Adipose tissue (tissue), 3 donors: ENCODE results near the gene PIK3R2. TPM values are rescaled to one million over a fixed set of nuclear protein-coding genes. Genes with fewer than 3 reads are reported as not detected.

Experiments
- H3K27ac ChIP-seq: one replicate; pipeline ENCODE4 v1.5.1; 2013; ENCODE audit warnings: low read depth, low read length
- whole genome bisulfite sequencing, 3 donors: extraction: QIAGEN DNeasy Blood & Tissue Kit; methylation state at CpG; one replicate each; pipeline ENCODE4 v1.1.7; 2013; 5-methylcytosine and 5-hydroxymethylcytosine counted together
- polyA plus RNA-seq, 3 donors: library from polyadenylated mRNA; stranded (reverse); fragments of 200-250 nt; gene quantifications; one replicate each; pipeline ENCODE4 v1.2.3, GENCODE V29; 2013
- donor health status: healthy with polysubstance abuse.
- donor health status: Bipolar disorder and iron deficiency.
- donor health status: healthy.

Gene PIK3R2
- polyA plus RNA-seq, 3 donors = 1.4 to 5.2 (median 1.6) TPM

GRCh38 chr19:18192673-18193387, 39.9 kb downstream of the PIK3R2 start, which contains the start of gene MPV17L2:
TSS of gene MPV17L2 (plus strand) at chr19:18193218. CDS start at chr19:18193282, 64 bp downstream.
- H3K27ac ChIP-seq = peak within 1 kb of the TSS; percentile 78
- WGBS, 3 donors = 0% methylated on average over 69 to 74 of the region's 74 CpGs

- H3K27ac ChIP-seq = peak overlapping the region; percentile 45
- 2 to 4% (median 4%) methylated on average over 42 to 46 of the region's 46 CpGs for WGBS, 3 donors
Observed at GRCh38 chr19:18193388-18194180, 40.6 kb downstream of the PIK3R2 start.

- H3K27ac ChIP-seq = no peak overlapping the region
- 43 to 54% (median 52%) methylated on average over 12 of the region's 12 CpGs for WGBS, 3 donors
Observed at GRCh38 chr19:18194181-18194530, 41.2 kb downstream of the PIK3R2 start.

DNA sequence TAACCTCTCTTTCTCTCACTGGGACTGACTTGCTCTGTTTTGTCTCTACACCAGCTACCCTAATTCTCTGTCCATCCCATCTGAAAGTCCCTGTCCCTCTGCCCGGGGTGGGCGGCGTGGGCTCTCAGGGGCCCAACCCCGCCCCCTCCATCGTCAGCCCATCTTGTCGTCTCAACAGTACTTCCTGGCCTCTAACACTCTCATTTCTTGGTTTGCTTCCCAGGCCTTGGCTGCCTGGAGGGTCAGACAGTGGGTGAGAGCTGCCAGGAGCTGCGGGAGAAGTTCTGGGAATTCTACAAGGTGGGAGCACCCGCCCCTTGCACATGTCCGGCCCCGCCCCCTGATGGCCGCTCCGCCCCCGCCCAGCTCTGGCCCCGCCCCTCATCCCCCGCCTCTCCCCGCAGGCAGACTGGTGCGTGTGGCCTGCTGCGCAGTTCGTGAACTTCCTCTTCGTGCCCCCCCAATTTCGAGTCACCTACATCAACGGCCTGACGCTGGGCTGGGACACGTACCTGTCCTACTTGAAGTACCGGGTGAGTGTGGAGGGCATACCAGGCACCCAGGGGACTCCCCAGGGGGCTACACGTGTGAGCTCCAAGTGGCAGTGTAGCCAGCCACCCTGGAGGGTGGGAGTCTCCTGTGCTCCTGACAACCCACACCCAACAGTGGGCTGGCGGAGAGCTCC, 41.7 kb downstream of the PIK3R2 start:
- 27 to 29% (median 28%) methylated on average over 26 to 27 of the region's 27 CpGs for WGBS, 3 donors
- H3K27ac ChIP-seq = no peak overlapping the region

DNA sequence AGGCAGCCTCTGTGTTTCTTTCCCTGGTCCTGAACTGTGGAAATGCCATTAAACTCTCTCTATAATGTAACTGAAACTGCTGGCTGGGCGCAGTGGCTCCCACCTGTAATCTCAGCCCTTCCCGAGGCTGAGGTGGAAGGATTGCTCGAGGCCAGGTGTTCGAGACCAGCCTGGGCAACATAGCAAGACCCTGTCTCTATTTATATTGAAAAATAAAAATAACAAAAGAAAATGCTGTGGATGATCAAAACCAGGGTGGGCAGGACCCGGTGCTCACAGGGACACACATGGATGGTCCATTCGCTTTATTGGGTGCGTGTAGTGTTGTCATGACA, 43.5 kb downstream of the PIK3R2 start:
- H3K27ac ChIP-seq = no peak overlapping the region

GRCh38 chr19:18197306-18197705, 44.3 kb downstream of the PIK3R2 start:
- no peak overlapping the region for H3K27ac ChIP-seq
- 91 to 94% (median 91%) methylated on average over 18 of the region's 18 CpGs for WGBS, 3 donors

More for the DNA sequence above, 43.5 kb downstream of the PIK3R2 start:
- 84 to 91% (median 85%) methylated on average over 7 of the region's 7 CpGs for WGBS, 3 donors

DNA sequence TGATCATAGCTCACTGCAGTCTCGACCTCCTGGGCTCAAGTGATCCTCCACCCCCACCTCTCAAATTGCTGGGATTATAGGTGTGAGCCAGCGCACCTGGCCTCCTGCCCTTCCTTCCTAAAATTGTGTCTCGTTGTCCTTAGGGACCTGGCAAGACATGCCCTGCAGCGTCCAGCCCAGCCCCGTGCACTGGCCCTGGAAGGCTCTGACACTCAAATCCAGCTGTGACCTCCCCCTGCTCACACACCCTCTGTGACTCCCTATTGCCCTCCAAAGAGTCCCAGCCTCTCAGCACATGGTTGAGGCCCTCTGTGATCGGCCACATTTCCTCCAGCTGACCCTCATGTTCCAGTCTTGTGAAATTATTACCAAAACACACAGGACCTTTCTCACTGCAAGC, 45.0 kb downstream of the PIK3R2 start:
- H3K27ac ChIP-seq = no peak overlapping the region
- WGBS, 3 donors = 67 to 72% (median 68%) methylated on average over 6 of the region's 6 CpGs

- WGBS, 3 donors = 90 to 96% (median 92%) methylated on average over 6 of the region's 6 CpGs
- no peak overlapping the region for H3K27ac ChIP-seq
Observed at GRCh38 chr19:18198374-18198773, 45.4 kb downstream of the PIK3R2 start.

DNA sequence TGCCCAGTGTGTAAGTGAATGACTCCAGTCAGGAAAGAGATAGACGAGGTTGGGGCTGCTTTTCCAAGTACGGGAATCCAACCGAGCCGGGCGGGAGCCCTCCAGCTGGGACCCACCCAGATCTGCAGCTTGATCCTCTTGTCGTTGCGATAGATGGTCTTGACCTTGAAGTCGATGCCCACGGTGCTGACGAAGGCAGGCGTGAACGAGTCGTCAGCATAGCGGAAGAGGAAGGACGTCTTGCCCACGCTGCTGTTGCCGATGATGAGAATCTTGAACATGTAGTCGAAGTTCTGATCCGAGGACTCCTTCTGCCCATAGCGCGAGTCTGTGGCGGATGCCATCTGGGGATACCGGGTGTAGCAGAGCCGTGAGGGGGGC, 49.4 kb downstream of the PIK3R2 start:
- 76 to 79% (median 78%) methylated on average over 24 of the region's 24 CpGs for WGBS, 3 donors
- no peak overlapping the region for H3K27ac ChIP-seq

GRCh38 chr19:18202778-18203407, 49.9 kb downstream of the PIK3R2 start:
- no peak overlapping the region for H3K27ac ChIP-seq
- WGBS, 3 donors = 7 to 9% (median 8%) methylated on average over 32 of the region's 32 CpGs

- no peak overlapping the region for H3K27ac ChIP-seq
- 0 to 2% (median 1%) methylated on average over 32 to 38 of the region's 38 CpGs for WGBS, 3 donors
Observed at GRCh38 chr19:18203408-18203862, 50.5 kb downstream of the PIK3R2 start.

DNA sequence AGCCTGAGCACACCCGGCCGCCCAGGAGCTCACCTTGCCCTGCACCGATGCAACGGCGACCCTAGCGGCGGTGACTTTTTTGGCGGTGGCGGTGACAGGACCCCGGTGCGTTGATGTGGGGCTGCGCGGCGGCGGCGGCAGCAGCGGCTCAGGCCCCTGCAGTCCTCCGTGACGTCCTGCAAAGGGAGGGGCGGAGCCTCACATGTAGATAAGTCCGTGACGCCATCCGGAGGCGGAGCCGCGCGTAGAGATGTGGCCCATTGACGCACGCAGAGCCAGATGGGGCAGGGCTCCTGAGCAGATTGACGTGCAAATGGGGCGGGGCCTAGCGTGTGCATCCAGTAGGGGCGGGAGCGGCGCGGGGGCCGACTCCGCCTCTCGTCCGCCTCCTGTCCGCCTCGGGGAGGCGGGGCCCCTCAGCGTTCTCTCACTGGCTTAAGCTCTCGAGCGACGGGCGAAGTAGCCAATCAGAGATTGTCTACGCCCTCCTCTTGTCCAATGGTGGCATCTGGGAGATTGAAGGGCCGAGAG, 51.0 kb downstream of the PIK3R2 start, which contains the start of gene RAB3A:
Gene RAB3A, minus strand, starts transcription at position 180 of the 531 bp plus-strand sequence. CDS start 1,302 bp downstream, outside the sequence.
- H3K27ac ChIP-seq = peak within 1 kb of the TSS; percentile 65
- 0 to 1% (median 0%) methylated on average over 47 to 50 of the region's 50 CpGs for WGBS, 3 donors

DNA sequence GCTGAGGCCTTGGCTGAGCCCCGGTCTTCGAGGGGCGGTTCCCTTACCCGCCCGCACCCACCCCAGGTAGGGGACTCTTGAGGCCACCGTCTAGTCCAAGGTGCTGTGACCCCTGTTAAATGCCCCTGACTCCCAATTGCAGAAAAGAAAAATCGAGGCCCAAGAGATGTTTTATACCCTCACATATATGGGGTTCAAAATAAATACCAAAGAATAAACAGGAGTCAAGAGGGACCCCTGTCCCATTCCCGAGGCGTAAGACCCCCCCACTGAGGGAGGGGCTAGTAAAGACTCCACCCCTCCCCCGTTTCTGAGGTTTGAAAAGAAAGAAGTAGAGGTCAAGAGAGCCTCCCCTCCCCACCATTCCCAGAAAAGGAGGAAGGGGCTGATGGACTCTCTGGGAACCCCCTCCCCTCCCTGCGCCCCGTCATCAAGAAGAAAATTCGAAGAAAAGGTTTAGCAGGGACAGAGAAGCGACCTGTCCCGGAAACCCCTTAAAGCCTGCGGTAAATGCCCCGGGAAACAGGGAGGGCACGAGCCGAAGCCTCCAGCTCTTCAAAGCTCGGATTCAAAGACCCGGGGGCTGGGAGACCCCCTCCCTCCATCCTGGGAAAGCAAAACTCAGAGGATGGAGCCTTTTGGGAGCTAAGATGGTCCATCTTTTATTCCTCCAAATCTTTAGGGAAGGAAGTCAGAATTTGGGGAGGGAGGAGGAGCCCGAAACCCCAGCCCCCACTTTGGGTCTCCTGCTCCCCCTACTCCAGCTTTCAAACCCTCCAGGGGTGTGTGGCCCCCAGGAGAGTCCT, 51.6 kb downstream of the PIK3R2 start:
- H3K27ac ChIP-seq = peak overlapping the region; percentile 65
- 0 to 1% (median 0%) methylated on average over 22 of the region's 22 CpGs for WGBS, 3 donors

- WGBS, 3 donors = 19 to 35% (median 19%) methylated on average over 35 to 36 of the region's 36 CpGs
Observed at GRCh38 chr19:18205200-18205892, 52.4 kb downstream of the PIK3R2 start.

GRCh38 chr19:18206018-18206417, 53.1 kb downstream of the PIK3R2 start:
- no peak overlapping the region for H3K27ac ChIP-seq
- 84 to 88% (median 86%) methylated on average over 12 of the region's 12 CpGs for WGBS, 3 donors

More at GRCh38 chr19:18205200-18205892, 52.4 kb downstream of the PIK3R2 start:
- H3K27ac ChIP-seq = no peak overlapping the region

GRCh38 chr19:18208098-18208951, 55.4 kb downstream of the PIK3R2 start:
- no peak overlapping the region for H3K27ac ChIP-seq
- 14 to 20% (median 17%) methylated on average over 32 of the region's 32 CpGs for WGBS, 3 donors
